Measurements from ENCODE around the gene NKX3-2. TPM values are rescaled to one million over a fixed set of nuclear protein-coding genes. Genes with fewer than 3 reads are reported as not detected.
A peak's percentile ranks its signal among the peaks of the same experiment; 100 is the strongest.

NKX3-2 gene
- total RNA-seq, 1 experiment from 2014 or later, result 0.12 TPM

GRCh38 chr4:13546142-13546940, 2.0 kb upstream of the NKX3-2 start:
- no peak for DNase-seq (ENCODE audit: extremely low read depth, low read depth)

GRCh38 chr4:13545394-13545808, 1.1 kb upstream of the NKX3-2 start:
- DNase-seq (ENCODE audit: extremely low read depth, low read depth), result no peak

- peak; percentile 55 for DNase-seq (ENCODE audit: extremely low read depth, low read depth)
Measured at GRCh38 chr4:13544606-13545393, 492 bp upstream of the NKX3-2 start.

- no peak for DNase-seq (ENCODE audit: extremely low read depth, low read depth)
Measured at GRCh38 chr4:13543032-13543838, 1.1 kb downstream of the NKX3-2 start.

GRCh38 chr4:13542577-13543031, 1.7 kb downstream of the NKX3-2 start:
- no peak for DNase-seq (ENCODE audit: extremely low read depth, low read depth)

- DNase-seq (ENCODE audit: extremely low read depth, low read depth), result no peak
Measured at GRCh38 chr4:13541720-13542576, 2.4 kb downstream of the NKX3-2 start.

GRCh38 chr4:13541176-13541604, 3.1 kb downstream of the NKX3-2 start:
- DNase-seq (ENCODE audit: extremely low read depth, low read depth), result no peak

GRCh38 chr4:13540446-13541175, 3.7 kb downstream of the NKX3-2 start:
- DNase-seq (ENCODE audit: extremely low read depth, low read depth), result no peak

GRCh38 chr4:13539619-13540445, 4.5 kb downstream of the NKX3-2 start:
- no peak for DNase-seq (ENCODE audit: extremely low read depth, low read depth)

GRCh38 chr4:13539047-13539618, 5.2 kb downstream of the NKX3-2 start:
- no peak for DNase-seq (ENCODE audit: extremely low read depth, low read depth)

GRCh38 chr4:13538427-13538973, 5.8 kb downstream of the NKX3-2 start:
- DNase-seq (ENCODE audit: extremely low read depth, low read depth), result no peak

GRCh38 chr4:13537832-13538177, 6.5 kb downstream of the NKX3-2 start:
- no peak for DNase-seq (ENCODE audit: extremely low read depth, low read depth)

- DNase-seq (ENCODE audit: extremely low read depth, low read depth), result no peak
Measured at GRCh38 chr4:13537011-13537831, 7.1 kb downstream of the NKX3-2 start.

GRCh38 chr4:13536607-13537006, 7.7 kb downstream of the NKX3-2 start:
- DNase-seq (ENCODE audit: extremely low read depth, low read depth), result no peak

- no peak for DNase-seq (ENCODE audit: extremely low read depth, low read depth)
Measured at GRCh38 chr4:13535708-13536361, 8.5 kb downstream of the NKX3-2 start.

GRCh38 chr4:13535118-13535517, 9.2 kb downstream of the NKX3-2 start:
- no peak for DNase-seq (ENCODE audit: extremely low read depth, low read depth)

Measured in NCI-H460 (cell line).